ENCODE data around the gene TNNC1.

Gene TNNC1

DNA sequence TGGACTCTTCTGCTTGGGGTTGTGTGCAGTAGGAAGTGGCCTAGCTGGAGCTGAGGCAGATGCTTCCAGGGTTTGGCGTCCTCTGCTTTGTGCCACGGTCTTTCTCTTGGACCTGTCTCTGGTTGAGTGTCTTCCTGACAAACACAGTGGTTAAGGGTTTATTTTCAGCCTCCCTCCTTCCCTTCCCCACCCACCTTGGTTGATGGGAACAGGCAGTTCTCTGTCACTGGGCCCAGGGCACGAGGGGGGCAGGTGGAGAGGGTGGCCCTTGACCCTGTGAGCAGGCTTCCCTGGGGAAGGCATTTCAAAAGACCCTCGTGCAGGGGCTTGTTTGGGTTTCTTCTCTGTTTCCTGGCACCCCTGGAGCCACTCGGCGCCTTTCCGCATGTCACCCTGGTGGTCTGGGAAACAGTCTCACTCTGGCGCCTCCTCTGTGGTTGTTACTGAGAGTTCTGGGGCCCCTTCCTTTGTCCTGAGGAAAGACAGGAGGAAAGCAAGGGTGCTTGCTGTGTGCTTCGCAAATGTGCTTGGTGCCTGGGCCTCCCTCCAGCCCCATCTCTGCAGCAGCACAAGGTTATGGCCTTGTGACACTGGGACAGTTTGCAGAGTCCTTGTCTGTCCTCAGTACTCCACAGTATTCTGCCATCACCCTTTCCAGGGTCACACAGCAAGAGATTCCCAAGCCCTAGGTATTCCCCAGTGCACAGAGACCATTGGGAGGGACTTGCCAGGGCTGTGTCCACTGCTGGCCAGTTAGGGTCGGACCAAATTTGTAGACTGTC is 31.0 kb upstream of the TNNC1 start:
- in situ Hi-C loops (cut with HindIII; ENCODE audit: low sequenced_read_pairs): loop anchor here (10.0 kb wide), 1 partner anchor 190 kb away; no protein-coding TSS in a partner anchor

- in situ Hi-C loops (cut with HindIII; ENCODE audit: low sequenced_read_pairs): loop anchor here (10.0 kb wide), 1 partner anchor 191 kb away; no protein-coding TSS in a partner anchor
Measured at GRCh38 chr3:52483577-52484381, 29.9 kb upstream of the TNNC1 start.

DNA sequence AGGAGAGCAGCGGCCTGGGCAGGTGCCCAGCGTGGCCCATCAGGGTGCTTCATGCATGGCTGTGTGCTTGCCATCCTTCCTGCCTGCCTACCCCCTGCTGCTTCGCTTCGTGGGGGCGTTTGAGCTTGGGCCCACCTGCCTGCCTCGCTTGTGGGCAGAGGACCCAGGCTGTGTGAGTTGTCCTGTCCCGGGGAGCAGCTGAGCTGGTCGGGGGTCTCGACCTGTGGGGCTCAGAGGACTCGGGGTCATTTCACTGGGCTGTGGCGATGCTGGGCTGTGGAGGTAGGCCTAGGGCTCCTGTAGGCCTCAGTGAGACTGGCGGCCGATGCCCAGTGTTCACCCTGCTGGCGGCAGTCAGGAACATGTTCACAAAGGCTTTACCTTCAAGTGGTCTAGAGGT is 29.2 kb upstream of the TNNC1 start:
- in situ Hi-C loops (cut with HindIII; ENCODE audit: low sequenced_read_pairs): loop anchor here (10.0 kb wide), 1 partner anchor 192 kb away; no protein-coding TSS in a partner anchor

DNA sequence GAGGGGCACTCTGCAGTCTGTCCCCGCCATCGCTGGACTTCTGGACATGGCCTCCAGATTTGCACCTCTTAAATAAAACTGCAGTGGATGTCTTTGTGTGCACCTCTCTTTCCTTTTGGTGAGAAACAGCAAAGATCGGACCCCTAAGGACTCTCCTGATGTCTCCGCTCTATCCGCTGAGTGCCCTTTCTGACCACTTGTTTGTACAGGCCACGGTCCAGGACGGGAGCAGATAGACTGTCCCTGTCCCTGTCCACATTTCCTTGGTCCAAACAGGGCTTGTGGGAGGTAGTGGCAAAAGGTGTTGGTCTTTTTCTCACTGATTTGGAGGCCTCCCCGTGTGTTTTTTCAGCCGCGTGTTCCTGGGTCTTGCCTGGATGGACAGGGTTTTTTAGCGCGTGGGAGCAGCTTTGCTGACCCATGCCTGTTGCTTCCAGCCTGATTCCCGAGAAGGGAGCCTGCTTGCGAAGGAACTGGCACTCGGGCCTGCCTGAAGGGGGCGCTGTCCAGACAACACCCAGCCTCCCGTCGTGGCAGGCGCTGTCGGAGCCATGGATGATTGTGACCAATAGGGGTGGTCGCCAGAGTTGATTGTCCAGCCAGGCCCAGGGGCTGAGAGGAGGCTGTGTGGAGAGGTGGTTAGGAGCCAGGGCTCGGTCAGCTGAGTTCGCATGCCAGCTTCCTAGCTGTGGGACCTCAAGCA is 28.1 kb upstream of the TNNC1 start:
- in situ Hi-C loops (cut with HindIII; ENCODE audit: low sequenced_read_pairs): loop anchor here (10.0 kb wide), 1 partner anchor 193 kb away; no protein-coding TSS in a partner anchor

- in situ Hi-C loops (cut with HindIII; ENCODE audit: low sequenced_read_pairs): loop anchor here (10.0 kb wide), 1 partner anchor 194 kb away; no protein-coding TSS in a partner anchor
Measured at GRCh38 chr3:52480768-52481715, 27.2 kb upstream of the TNNC1 start.

- in situ Hi-C loops (cut with HindIII; ENCODE audit: low sequenced_read_pairs): loop anchor here (10.0 kb wide), 1 partner anchor 195 kb away; no protein-coding TSS in a partner anchor
Measured at GRCh38 chr3:52479877-52480575, 26.2 kb upstream of the TNNC1 start.

- in situ Hi-C loops (cut with HindIII; ENCODE audit: low sequenced_read_pairs): no loop called here
Measured at GRCh38 chr3:52479037-52479876, 25.4 kb upstream of the TNNC1 start.

- in situ Hi-C loops (cut with HindIII; ENCODE audit: low sequenced_read_pairs): no loop called here
Measured at GRCh38 chr3:52477796-52478095, 23.9 kb upstream of the TNNC1 start.

DNA sequence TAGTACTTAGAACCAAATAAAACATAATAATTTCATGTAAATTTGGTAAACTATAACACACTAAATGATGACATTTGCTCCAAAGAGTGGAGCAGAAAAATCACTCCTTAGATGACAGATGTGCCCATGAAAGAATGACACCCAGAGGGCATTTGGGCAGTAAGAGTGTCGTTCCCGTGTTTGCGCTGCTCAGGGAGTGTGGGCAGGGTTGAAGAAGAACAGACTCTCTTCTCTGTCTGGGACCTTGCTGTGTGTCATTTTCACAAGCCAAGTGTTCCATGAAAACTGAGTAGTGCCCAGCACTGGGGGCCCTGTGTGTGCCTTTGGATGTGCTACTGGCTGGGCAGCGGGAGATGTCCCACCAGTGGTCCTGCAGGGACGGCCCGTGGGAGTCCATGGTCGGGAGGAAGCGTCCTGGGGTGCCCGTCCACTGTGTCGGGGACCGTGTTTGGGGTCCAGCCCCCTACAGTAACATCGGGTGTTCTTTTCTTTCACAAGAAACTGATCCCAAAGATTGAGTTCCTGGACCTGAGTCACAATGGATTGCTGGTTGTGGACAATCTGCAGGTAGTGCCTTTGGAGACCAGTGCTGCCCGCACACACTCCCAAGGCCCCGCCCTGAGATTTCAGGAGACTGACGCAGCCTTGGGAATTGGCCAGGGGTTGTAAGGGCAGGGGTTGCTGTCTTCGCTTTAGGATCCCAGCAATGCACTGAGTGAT is 23.4 kb upstream of the TNNC1 start:
- in situ Hi-C loops (cut with HindIII; ENCODE audit: low sequenced_read_pairs): no loop called here

DNA sequence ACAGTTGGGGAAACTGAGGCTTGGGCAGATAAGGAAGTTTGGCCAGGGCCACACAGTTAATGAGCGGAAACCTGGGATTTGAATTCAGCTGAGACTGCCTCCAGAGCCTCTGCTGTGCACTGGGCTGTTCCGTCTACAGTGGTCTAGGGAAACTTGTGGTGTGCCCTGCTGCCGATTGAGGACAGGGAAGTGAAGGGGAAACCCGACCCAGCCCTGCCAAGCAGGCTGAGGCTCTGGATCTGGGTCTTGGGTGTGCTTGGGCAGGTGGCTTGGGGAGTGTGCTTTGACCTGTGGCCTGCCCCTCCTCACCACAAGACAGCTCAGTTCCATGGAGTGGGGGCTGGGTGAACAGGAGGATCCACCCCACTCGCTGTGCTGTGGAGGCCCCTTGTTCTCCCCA is 19.2 kb upstream of the TNNC1 start:
- in situ Hi-C loops (cut with HindIII; ENCODE audit: low sequenced_read_pairs): no loop called here

GRCh38 chr3:52472239-52473000 is 18.6 kb upstream of the TNNC1 start:
- in situ Hi-C loops (cut with HindIII; ENCODE audit: low sequenced_read_pairs): no loop called here

DNA sequence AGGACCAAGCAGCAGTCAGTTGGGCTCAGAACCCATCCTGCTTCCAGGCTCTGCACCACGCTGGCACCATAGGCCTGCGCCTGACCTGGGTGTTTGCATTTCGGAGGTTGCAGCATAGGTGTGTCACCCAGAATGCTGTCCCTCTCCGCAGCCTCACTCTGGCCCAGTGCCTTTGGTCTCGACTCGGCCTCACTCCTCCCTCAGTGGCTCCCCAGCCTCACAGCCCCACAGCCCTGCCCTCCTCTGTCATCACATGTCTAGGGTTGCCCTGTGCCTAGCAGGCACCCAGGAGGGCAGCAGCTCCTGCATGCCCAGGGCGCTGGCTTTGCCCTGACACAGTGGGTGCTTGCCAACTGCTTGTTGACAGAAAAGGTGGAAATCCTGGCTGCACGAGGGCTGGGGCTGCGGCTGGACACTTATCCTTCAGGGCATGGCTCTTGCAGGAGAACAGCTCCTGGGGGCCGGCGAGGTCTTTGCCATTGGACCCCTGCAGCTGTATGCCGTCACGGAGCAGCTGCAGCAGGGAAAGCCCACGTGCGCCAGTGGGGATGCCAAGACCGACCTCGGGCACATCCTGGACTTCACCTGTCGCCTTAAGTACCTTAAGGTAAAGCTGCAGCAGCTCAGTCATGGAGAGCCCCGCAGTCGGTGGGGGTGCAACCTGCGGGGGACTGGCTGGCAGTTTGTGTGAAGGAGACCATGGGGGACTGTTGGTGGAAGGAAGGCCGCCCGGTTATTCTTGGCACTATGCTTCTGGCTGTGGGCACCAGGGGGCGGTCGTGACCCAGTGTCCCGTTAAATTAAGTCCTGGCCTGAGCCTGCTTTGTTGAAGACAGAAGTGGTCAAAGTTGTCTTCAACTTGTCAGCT is 17.8 kb upstream of the TNNC1 start:
- in situ Hi-C loops (cut with HindIII; ENCODE audit: low sequenced_read_pairs): no loop called here

DNA sequence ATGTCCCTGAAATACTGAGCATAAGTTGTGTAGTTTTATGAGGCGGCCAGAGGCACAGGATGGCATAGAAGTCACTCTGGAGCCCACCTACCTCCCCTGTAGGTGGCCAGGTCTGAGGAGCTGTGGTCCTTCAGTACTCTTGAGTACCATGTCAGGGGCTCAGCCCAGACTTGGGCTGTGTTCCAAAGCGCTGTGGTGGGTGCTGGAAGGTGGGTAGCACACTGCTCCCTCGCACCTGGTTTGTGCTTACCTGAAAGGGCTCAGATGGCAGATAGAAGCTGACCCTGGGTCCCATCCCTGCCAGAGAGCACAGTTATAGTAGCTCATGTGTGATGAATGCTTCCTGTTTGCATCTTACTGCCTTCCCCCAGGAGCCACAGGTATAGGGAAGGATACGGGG is 17.1 kb upstream of the TNNC1 start:
- in situ Hi-C loops (cut with HindIII; ENCODE audit: low sequenced_read_pairs): no loop called here

- in situ Hi-C loops (cut with HindIII; ENCODE audit: low sequenced_read_pairs): no loop called here
Measured at GRCh38 chr3:52469001-52469400, 15.2 kb upstream of the TNNC1 start.

GRCh38 chr3:52468336-52468735 is 14.5 kb upstream of the TNNC1 start:
- in situ Hi-C loops (cut with HindIII; ENCODE audit: low sequenced_read_pairs): no loop called here

DNA sequence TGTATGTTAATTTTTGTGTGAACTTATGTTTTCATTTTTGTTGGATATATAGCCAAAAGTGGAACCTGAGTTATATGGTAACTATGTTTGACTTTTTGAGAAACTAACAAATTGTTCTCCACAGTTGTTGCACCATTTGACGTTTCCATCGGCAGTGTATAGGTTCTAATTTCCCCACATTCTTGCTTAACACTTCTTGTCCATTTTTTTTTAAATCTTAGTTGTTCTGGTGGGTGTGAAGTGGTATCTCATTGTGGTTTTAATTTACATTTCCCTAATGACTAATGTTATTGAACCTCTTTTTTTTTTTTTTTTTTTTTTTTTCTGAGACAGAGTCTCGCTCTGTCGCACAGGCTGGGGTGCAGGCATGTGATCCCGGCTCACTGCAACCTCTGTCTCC is 9.6 kb upstream of the TNNC1 start:
- in situ Hi-C loops (cut with HindIII; ENCODE audit: low sequenced_read_pairs): no loop called here

All from DLD1 (cell line).